HepG2 (cell line): Measurements from ENCODE around the gene CD302. TPM values are rescaled to one million over a fixed set of nuclear protein-coding genes. Genes with fewer than 3 reads are reported as not detected.

Experiments used
- ATF4 ChIP-seq, 2 experiments: fragments of 450-650 bp in 1 of 2; sonication (generic) in 1 of 2; formaldehyde crosslinking; IDR thresholded peaks; 2 replicates each; pipeline versions ENCODE4 v1.5.0 to v1.8.0; 2020 to 2022; ENCODE audit warnings: mild to moderate bottlenecking in 1 of 2, missing genetic modification reagents in 1 of 2
- HNRNPK ChIP-seq: fragments of 200-400 bp; formaldehyde crosslinking; IDR thresholded peaks from 2 replicates; pipeline ENCODE4 v1.6.1; 2018; ENCODE audit warnings: low read length, low read depth, moderate library complexity, mild to moderate bottlenecking; ENCODE audit not compliant: poor library complexity, severe bottlenecking
- IRF9 ChIP-seq: sonication (generic); formaldehyde crosslinking; IDR thresholded peaks from 2 replicates; pipeline ENCODE4 v1.8.0; 2022; ENCODE audit warnings: missing genetic modification reagents, mild to moderate bottlenecking, borderline replicate concordance
- JDP2 ChIP-seq: sonication (generic); formaldehyde crosslinking; IDR thresholded peaks from 2 replicates; pipeline ENCODE4 v1.8.1; 2022; ENCODE audit warnings: missing genetic modification reagents, borderline replicate concordance
- MEIS1 ChIP-seq: sonication (generic); formaldehyde crosslinking; IDR thresholded peaks from 2 replicates; pipeline ENCODE4 v1.9.0; 2021; ENCODE audit warnings: mild to moderate bottlenecking, missing genetic modification reagents, moderate library complexity, borderline replicate concordance
- NCOA1 ChIP-seq: sonication (generic); formaldehyde crosslinking; IDR thresholded peaks from 2 replicates; pipeline ENCODE4 v1.9.0; 2021; ENCODE audit warnings: missing genetic modification reagents
- NCOR1 ChIP-seq: fragments of 200-600 bp; sonication (generic); IDR thresholded peaks from 2 replicates; pipeline ENCODE4 v1.7.0; 2017; ENCODE audit warnings: antibody characterized with exemption, low read length, borderline replicate concordance
- NR3C1 ChIP-seq: sonication (generic); formaldehyde crosslinking; IDR thresholded peaks from 2 replicates; pipeline ENCODE4 v1.4.0; 2020; ENCODE audit warnings: missing genetic modification reagents
- PBX2 ChIP-seq: IDR thresholded peaks from 2 replicates; pipeline ENCODE4 v1.6.1; 2016; ENCODE audit warnings: control low read depth
- REL ChIP-seq: sonication (generic); formaldehyde crosslinking; conservative IDR thresholded peaks from 2 replicates; pipeline ENCODE4 v1.8.0; 2022; ENCODE audit warnings: mild to moderate bottlenecking, missing genetic modification reagents, moderate library complexity
- SNRNP70 ChIP-seq: fragments of 200-400 bp; formaldehyde crosslinking; IDR thresholded peaks from 2 replicates; pipeline ENCODE4 v1.6.1; 2017; ENCODE audit warnings: mild to moderate bottlenecking, low read depth, low read length, moderate library complexity
- SSRP1 ChIP-seq: IDR thresholded peaks from 2 replicates; pipeline ENCODE4 v1.6.1; 2016; ENCODE audit warnings: control low read depth
- ZNF224 ChIP-seq: sonication (generic); formaldehyde crosslinking; IDR thresholded peaks from 2 replicates; pipeline ENCODE4 v1.5.0; 2020; ENCODE audit warnings: mild to moderate bottlenecking, missing genetic modification reagents
- ZNF543 ChIP-seq: sonication (generic); formaldehyde crosslinking; IDR thresholded peaks from 2 replicates; pipeline ENCODE4 v1.4.0; 2020; ENCODE audit warnings: mild to moderate bottlenecking, missing genetic modification reagents
- ZNF572 ChIP-seq: sonication (generic); formaldehyde crosslinking; IDR thresholded peaks from 2 replicates; pipeline ENCODE4 v1.5.1; 2020; ENCODE audit warnings: mild to moderate bottlenecking, missing genetic modification reagents
- ZNF646 ChIP-seq: sonication (generic); formaldehyde crosslinking; IDR thresholded peaks from 2 replicates; pipeline ENCODE4 v1.9.0; 2021; ENCODE audit warnings: mild to moderate bottlenecking, missing genetic modification reagents
- ZNF784 ChIP-seq: sonication (generic); formaldehyde crosslinking; IDR thresholded peaks from 2 replicates; pipeline ENCODE4 v1.5.1; 2020; ENCODE audit warnings: missing genetic modification reagents, mild to moderate bottlenecking, borderline replicate concordance
- ZSCAN25 ChIP-seq: sonication (generic); formaldehyde crosslinking; IDR thresholded peaks from 2 replicates; pipeline ENCODE4 v1.8.0; 2022; ENCODE audit warnings: mild to moderate bottlenecking, missing genetic modification reagents
- polyA plus RNA-seq, 8 experiments: library from polyadenylated mRNA; depleted of rRNA in 3 of 8; stranded (reverse) in 7 of 8; unstranded in 1 of 8; fragments of >200 nt; fragmentation: Illumina TruSeq in 4 of 8; extraction: Trizol in 4 of 8; gene quantifications; 2 replicates each; pipeline versions ENCODE4 v1.2.1 to v1.2.3, GENCODE V29; 2011 to 2016; ENCODE audit warnings: low read depth in 4 of 8, missing spikeins in 1 of 8, mixed read lengths in 1 of 8; ENCODE audit not compliant: insufficient read depth in 1 of 8
- total RNA-seq, 5 experiments: library from RNA; depleted of rRNA; stranded (reverse); fragments of >200 nt; fragmentation: Illumina TruSeq; extraction: Trizol; gene quantifications; 2 replicates each; pipeline ENCODE4 v1.2.3, GENCODE V29; 2016; ENCODE audit warnings: low read depth in 1 of 5

Gene CD302
- total and polyA plus RNA-seq, 2 of the 13 experiments (the other 11 are each of a cell fraction or from before 2014, with no cell fraction given): 8.0 to 15.6 TPM

GRCh38 chr2:159797543-159798375 lies at the start of gene CD302 (continued):
- peak; percentile 89; the same call in 1 of the 2 replicates for TF ChIP-seq NCOA1
- TF ChIP-seq SNRNP70: no peak
- no peak for TF ChIP-seq NCOR1
- peak; percentile 97 for TF ChIP-seq ZNF784 (CRISPR knock-in tag)
- no peak for TF ChIP-seq MEIS1 (CRISPR knock-in tag)
- TF ChIP-seq ZNF646: no peak
- peak; percentile 33 for TF ChIP-seq ZSCAN25 (CRISPR knock-in tag)
- no peak for TF ChIP-seq JDP2 (CRISPR knock-in tag)
- TF ChIP-seq ZNF543 (CRISPR knock-in tag): no peak; the same call in none of the 2 replicates
- TF ChIP-seq ZNF224 (CRISPR knock-in tag): no peak
- no peak for TF ChIP-seq NR3C1 (CRISPR knock-in tag)
- no peak for TF ChIP-seq SSRP1 (CRISPR knock-in tag)
- peak; percentile 88; the same call in 1 of the 2 replicates for TF ChIP-seq ZNF572 (CRISPR knock-in tag)
- peak in 1 of 2 experiments; percentile 67; a peak in 2 of 4 replicates for TF ChIP-seq ATF4 (CRISPR knock-in tag; IDR thresholded peaks at IDR 0.05)
- TF ChIP-seq IRF9 (CRISPR knock-in tag): peak; percentile 91; the same call in 1 of the 2 replicates
- TF ChIP-seq HNRNPK: peak; percentile 58
- no peak for TF ChIP-seq PBX2 (CRISPR knock-in tag)
- TF ChIP-seq REL (CRISPR knock-in tag): peak; percentile 99
